HEK293T (cell line): ENCODE measurements around the gene CD81.

Experiments used
- ARNT ChIP-seq: fragments of 450-650 bp; IDR thresholded peaks from 2 replicates; pipeline ENCODE4 v1.6.1; 2017; ENCODE audit warnings: mild to moderate bottlenecking
- BHLHE40 ChIP-seq: fragments of 450-650 bp; IDR thresholded peaks from 2 replicates; pipeline ENCODE4 v1.6.1; 2016; ENCODE audit warnings: mild to moderate bottlenecking, moderate library complexity, borderline replicate concordance
- ELF4 ChIP-seq: fragments of 450-650 bp; IDR thresholded peaks from 2 replicates; pipeline ENCODE4 v1.6.1; 2017; ENCODE audit warnings: antibody characterized with exemption
- FOXK2 ChIP-seq: fragments of 450-650 bp; IDR thresholded peaks from 2 replicates; pipeline ENCODE4 v1.6.1; 2016; ENCODE audit warnings: mild to moderate bottlenecking
- FOXM1 ChIP-seq: fragments of 450-650 bp; IDR thresholded peaks from 2 replicates; pipeline ENCODE4 v1.6.1; 2017; ENCODE audit warnings: mild to moderate bottlenecking, borderline replicate concordance
- HDGF ChIP-seq: fragments of 450-650 bp; IDR thresholded peaks from 2 replicates; pipeline ENCODE4 v1.6.1; 2017; ENCODE audit warnings: antibody characterized with exemption, borderline replicate concordance
- L3MBTL2 ChIP-seq: fragments of 450-650 bp; conservative IDR thresholded peaks from 2 replicates; pipeline ENCODE4 v1.6.1; 2016; ENCODE audit warnings: mild to moderate bottlenecking
- NFRKB ChIP-seq: fragments of 450-650 bp; IDR thresholded peaks from 2 replicates; pipeline ENCODE4 v1.6.1; 2016; ENCODE audit warnings: mild to moderate bottlenecking, moderate library complexity
- SP1 ChIP-seq: fragments of 450-650 bp; IDR thresholded peaks from 2 replicates; pipeline ENCODE4 v1.6.1; 2017
- SUZ12 ChIP-seq: fragments of 450-650 bp; IDR thresholded peaks from 2 replicates; pipeline ENCODE4 v1.6.1; 2016; ENCODE audit warnings: mild to moderate bottlenecking
- TARDBP ChIP-seq: fragments of 450-650 bp; IDR thresholded peaks from 2 replicates; pipeline ENCODE4 v1.6.1; 2016
- ZNF384 ChIP-seq: fragments of 450-650 bp; IDR thresholded peaks from 2 replicates; pipeline ENCODE4 v1.6.1; 2016

GRCh38 chr11:2377511-2378443 is 667 bp downstream of the CD81 start:
- TF ChIP-seq FOXK2 (no peak), ZNF384 (no peak), BHLHE40 (no peak), FOXM1 (no peak), SP1 (no peak), L3MBTL2 (no peak), ELF4 (no peak), SUZ12 (no peak), ARNT (no peak), HDGF (no peak), TARDBP (no peak), NFRKB (no peak)
